GM18508 (cell line): ENCODE data around the gene ZEB2.

Experiments
- ATAC-seq: cut with Tn5 transposase; IDR thresholded peaks from one replicate; pipeline ENCODE4 v1.9.1; 2021; ENCODE audit warnings: moderate number of reproducible peaks; ENCODE audit not compliant: insufficient read depth, unreplicated experiment

Gene ZEB2

GRCh38 chr2:144475044-144475443, 44.9 kb downstream of the ZEB2 start:
- no peak for ATAC-seq

DNA sequence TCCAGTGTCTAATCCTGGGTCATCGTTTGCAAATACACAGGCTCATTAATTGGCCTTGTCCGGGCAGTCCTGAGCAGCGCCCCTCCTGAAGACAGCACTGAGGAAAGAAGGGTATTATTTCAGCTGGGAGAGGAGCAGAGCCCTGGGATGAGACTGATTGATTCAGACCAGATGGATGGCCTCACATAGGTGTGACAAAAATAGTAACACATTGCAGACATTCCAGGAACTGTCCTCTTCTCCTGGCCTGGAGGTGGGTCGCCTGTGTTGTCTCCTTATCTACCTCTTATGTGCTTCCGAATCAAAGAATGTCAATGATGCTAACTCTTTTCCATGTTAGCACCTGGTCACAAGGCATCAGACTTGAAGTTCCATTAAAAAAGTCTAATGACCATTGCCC, 45.9 kb downstream of the ZEB2 start:
- no peak for ATAC-seq

DNA sequence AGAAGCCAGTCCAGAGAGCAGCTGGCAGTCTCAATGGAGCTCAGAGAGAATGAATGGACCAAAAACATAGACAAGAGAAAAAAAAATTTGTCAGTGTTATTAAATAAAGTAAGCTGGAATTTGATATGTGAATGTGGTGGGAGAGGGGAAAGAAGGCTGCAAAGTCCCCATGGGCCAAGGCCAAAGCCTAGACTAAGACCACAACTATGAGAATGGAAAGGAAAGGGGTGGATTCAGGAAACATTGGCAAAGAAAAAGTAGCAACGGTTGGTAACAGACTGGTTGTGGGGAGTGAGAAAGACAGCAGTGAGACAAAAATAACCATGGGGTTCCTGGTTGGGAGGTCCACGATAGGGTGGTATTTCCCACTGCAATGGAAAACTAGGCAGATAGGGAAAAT, 47.0 kb downstream of the ZEB2 start:
- ATAC-seq = no peak

- no peak for ATAC-seq
Observed at GRCh38 chr2:144472046-144472412, 47.9 kb downstream of the ZEB2 start.

GRCh38 chr2:144471305-144472045, 48.4 kb downstream of the ZEB2 start:
- peak; percentile 87 for ATAC-seq

DNA sequence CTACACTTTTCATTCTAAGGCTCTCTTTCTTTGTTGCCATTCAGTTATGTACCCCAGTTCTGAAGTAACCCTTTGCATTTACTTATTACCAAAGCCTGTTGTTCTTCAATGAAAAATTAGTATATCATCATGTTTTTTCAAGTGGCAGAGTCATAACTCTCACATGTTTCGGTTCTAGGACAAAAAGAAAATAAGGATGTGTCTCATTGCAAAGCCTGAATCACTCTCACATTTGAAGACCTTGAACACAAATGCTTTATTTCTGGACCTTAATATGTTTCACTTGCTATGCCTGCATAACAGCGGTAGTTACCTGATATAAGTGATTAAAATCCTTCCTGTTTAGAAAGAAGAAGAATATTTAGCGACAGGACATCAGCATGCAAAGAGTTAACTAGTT, 49.1 kb downstream of the ZEB2 start:
- ATAC-seq = no peak

GRCh38 chr2:144470334-144470733, 49.6 kb downstream of the ZEB2 start:
- ATAC-seq = no peak

- no peak for ATAC-seq
Observed at GRCh38 chr2:144469798-144470197, 50.1 kb downstream of the ZEB2 start.

- no peak for ATAC-seq
Observed at GRCh38 chr2:144468823-144469595, 50.9 kb downstream of the ZEB2 start.

DNA sequence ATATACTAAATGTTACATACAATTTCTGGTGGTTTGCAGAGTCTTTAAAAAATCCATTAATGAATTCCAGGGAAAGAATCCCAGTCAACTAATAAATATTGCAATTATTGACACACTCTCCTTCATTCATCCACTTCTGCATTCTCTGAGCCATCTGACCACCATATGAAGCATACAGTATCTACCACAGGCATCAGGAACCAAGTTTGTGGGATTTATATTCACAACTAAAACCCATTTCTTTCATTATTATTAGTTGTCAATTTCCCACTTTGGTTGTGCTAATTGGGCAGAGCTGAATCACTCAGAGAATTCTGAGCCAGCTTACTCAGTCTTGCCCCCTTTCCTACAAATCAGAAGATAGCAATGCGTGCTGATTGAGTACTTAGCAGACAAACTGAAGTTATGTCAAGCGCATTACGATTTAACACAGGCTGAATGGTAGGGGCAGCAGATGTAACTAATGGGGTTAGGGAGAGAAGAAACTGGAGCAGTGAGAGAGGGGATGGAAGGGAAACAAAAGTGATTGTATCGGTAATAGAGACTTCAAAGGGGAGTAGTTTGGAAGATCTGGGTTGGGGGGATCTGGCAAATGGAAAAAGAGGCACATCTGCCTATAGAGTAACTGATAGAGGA, 52.3 kb downstream of the ZEB2 start:
- no peak for ATAC-seq

- no peak for ATAC-seq
Observed at GRCh38 chr2:144466637-144467036, 53.3 kb downstream of the ZEB2 start.

- ATAC-seq = no peak
Observed at GRCh38 chr2:144465749-144466148, 54.2 kb downstream of the ZEB2 start.

DNA sequence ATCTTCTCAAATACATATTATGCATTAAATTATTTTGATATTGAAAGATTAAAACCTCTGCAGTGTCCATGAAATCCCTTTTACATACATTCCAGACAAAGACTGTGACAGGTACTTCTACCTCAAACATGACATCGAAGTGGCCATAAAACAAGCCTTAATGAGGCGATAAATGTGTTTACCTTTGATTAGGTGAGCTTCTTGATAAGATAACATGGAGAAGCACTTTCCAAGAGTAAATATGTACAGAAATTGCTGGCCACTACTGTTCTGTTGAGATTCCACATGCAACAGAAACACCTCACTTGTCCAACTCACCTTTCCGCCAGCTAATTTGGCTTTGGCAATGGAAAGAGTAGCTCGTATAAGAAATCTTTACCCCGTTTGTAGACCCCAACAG, 55.2 kb downstream of the ZEB2 start:
- no peak for ATAC-seq

GRCh38 chr2:144463266-144463665, 56.7 kb downstream of the ZEB2 start:
- no peak for ATAC-seq

DNA sequence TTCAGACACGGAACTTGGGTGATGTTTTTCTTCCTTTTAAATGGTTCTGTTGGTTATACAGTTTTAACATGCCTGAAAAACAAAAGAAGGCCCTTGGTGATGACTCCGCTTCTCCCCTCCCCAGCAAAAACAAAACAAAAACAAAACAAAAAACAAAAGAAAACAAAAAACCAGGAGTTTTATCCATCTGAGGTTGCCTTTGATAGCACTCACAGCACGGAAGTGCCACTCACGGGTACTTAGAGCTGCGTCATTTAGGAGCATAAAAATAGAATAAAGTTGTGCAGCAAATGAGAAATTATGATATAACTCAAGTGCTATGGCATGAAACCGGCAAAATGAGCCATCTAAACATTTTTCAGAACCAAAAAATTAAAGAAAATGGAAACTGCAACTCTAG, 57.7 kb downstream of the ZEB2 start:
- ATAC-seq = no peak

DNA sequence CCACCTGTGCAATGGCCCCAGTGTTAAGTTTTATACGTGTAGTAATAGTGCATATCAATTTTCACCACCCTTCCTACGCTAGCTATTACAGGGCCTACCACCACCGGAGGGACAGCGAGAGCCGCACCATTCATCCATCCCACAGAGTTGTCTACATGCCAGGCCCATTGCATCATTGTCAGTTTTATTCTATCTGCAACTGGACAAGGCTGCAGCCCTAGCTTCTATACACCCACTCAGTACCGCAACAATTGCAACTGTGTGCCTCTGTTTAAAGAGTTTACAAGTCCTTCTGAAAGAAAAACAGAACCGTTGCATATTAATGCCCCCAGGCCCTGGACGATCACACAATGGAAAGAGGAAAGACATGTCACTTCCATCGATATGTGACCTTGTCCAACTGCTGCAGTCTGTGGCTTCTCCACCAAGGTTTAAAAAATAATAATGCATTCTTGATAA, 58.6 kb downstream of the ZEB2 start:
- no peak for ATAC-seq

DNA sequence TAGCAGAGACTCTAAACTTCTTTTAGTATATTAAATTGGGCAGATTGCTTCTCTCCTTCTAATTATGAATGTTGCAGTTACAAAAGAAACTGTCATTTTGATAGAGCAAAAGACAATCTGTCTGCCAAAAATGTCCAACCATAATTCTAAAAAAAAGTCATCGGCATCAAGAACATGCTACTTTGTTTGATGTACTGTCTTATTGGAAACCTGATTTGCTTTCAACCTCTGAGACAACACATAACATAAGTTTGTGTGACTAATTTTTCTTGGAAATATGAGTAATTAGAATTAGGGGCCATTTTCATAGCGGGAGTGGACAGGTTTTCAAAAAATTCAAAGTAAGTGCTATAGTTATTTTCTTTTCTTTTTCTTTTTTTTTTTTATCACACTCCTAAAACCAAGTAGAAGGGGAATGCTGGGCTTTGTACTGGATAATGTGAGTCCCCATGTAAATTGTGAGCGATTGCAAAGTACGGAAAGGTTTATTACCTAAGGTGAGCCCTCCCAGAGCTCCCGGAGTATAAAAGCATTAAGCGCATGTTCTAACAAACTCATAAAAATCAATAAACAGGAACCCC, 59.1 kb downstream of the ZEB2 start:
- no peak for ATAC-seq

- ATAC-seq = no peak
Observed at GRCh38 chr2:144459937-144460336, 60.0 kb downstream of the ZEB2 start.

DNA sequence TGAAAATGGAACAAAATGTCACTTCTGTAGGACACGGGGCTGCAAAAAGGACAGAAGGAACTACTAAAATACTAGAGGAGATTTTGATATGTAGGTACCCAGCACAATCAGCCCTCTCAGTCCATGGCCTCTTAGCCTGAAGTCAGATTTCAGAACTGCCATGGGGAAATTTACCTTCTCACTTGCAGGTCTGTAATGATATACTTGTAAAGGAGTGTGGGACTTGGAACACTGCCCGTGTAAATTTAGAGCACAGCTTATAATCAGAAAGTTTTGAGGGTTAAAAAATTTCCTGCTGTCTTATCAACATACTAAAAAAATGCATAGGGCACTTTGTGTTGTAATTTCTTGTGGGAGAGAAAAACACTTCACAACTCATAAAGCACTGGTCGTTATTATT, 60.6 kb downstream of the ZEB2 start:
- ATAC-seq = no peak

- ATAC-seq = no peak
Observed at GRCh38 chr2:144458541-144458940, 61.4 kb downstream of the ZEB2 start.

DNA sequence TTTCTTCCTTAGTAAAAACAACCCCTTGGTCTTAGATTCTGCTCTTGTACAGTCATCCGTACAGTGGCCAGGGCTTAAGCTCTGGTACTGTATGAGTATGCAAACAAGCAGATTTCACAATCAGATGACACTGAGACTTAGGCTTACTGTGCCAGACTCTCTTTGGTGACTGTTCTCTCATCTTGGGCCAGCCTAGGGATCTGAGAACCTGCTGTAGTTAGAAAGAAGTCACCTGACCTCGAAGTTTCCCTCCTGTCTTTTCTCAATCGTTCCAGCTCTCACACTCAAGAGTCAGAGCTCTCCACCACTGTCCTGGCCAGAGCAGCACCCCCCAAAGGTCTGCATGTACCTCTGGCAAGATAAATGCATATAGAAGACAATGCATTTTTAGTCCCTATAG, 63.2 kb downstream of the ZEB2 start:
- ATAC-seq = no peak
